Measurements from ENCODE around the gene RPS6KA2.

RPS6KA2 gene

DNA sequence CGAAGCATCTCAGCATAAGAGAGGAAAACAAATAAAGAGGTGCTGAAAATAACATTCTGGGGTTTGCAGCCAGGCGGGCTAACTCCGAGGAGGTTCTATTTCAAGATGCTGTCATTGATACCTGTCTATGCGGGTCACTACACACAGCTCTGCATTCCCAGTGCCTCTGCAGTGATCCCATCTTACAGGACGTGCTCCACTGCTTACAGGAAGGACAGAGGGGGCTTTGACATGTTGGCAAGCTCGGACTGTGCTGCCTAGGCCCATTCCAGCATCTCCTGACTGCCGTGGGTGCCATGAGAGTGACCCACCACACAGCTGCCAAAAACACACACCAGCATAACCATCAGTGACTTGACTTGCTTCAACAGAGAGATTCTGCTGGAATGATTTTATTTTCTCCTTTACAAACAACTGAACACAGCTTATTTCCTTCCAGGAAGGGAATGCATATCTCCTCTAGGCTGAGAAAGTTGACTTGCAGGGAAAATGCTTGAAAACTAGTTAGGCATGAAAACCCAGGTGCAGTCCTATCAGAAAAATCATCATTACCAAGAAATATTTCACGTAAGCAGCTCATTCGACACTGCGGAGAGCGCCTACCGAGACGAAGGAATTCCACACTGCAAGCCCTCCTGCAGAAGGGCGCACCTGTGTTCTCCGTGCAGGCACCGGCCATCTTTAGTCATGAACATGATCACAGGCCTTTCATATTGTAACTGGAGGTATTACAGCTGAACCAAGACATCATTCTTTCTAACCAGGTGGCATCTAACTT is 103.1 kb downstream of the RPS6KA2 start:
- no peak for DNase-seq

DNA sequence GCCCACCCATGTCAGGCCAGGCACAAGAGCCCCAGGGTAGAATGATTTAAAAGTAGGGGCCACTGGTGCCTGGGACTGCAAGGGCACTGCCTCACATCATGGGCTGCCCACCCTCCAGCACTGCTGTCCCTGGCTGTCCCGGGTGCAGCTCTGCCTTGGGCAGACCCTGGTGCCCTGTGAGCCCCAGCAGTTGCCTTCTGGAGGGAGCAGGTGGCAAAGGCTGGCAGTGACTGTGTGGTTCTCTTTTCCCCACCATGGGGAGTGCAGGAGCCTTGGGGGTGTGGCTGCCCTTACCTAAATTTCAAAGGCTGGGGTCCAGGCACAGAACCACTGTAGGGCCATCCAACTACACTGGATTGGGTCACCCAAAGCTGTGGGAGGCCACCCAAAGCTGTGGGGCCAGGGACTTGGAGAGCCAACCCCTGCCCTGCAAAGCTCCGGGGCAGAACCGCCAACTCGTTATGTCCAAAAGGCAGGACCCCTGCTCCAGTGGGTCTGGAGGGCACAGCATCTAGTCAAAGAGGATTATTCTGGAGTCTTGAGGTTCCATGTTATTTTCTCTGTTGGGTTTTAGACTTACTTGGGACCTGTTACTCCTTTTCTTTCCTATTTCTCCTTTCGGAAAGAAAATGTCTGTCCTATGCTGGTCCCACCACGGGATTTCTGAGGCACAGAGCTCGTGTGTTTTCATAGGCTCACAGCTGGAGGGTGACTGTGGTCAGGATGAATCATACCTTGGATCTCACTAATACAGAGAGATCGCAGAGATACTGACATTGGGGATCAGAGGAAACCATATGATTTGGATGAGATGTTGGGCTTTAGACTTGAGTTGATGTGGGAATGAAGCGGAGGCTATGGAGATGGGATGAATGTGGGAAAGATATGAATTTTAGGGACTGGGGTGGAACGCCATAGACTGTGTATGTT is 105.9 kb downstream of the RPS6KA2 start:
- DNase-seq, result no peak

DNA sequence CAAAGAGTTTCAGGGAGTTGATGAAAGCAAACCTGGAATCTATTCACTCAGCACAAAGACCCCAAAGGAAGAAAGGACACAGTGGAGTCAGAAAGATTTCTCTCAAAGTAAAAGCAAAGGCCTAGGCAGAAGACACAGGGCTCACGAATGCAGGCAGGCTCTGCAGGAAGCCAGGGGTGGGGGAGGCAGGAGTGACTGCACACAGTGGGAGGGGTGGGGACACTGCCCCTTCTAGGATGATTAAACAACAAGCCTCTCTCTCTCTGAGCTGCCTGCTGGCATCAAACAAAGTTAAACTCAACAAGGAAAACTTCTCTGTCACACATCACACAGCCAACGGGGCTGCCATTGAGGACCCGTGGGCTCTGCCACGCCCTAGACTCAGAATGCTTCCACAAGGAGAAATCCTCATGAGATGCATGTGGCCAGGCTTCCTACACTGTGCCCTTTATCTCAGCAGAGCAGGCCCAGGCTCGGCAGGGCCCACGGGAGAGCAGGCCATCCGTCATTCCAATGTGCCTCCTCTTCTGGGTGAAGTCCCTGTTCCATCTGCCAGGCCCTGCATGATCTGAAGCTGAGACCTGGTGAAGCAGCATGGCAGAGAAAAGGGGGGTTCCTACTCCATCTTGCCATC is 110.7 kb downstream of the RPS6KA2 start:
- no peak for DNase-seq

DNA sequence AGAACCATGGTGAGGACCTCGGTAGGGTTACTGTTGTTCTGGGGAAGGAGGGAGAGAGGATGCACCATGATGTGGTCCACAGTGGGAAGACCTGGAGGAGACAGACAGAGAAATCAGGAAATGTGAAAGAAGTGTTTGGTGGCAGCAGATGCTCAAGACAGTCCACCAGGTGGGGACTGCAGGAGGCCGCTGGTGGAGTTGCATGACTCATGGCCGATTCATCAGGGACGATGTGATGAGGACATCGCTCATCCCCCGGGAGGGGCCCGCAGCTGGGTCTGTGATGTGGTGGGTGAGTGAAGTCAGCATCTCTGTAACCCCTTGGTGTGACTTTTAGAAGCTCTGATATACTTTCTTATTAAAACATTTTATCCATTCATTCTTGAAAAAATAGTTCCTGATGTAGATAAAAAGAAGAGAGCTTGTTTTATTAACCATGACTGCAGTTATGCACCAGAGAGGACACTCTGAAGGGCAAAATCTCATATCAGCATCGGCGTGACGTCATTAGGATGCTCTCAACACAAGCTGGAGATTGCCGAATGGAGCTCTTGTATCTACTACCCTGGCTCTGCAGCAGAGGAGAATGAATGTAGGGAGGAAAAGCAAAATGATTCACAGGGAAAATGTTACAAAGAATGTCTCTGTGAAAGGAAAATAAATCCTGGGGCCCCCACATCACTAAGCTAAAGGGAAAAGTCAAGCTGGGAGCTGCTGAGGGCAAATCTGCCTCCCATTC is 111.8 kb downstream of the RPS6KA2 start:
- DNase-seq, result no peak

DNA sequence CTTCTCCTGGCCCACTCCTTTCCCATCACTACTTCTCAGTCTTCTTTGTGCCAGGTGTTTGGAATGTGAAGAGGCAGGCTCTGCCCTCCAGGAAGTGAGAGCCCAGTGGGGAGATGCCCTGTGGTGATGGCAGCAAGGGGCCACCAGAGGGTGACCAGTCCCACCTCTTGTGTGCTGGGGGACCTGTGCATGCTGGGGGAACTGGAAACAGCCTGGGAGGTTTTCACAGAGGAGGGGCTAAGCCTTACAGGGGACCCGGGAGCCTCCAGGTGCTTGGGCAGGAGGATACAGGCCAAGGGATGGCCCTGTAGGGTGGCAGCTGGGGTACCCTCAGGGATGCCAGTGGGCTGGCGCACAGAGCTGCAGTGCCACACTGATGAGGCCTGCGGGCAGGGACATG is 112.9 kb downstream of the RPS6KA2 start:
- DNase-seq, result no peak

GRCh38 chr6:166512567-166512966 is 114.5 kb downstream of the RPS6KA2 start:
- DNase-seq, result peak; percentile 60

GRCh38 chr6:166511316-166511715 is 115.7 kb downstream of the RPS6KA2 start:
- no peak for DNase-seq

DNA sequence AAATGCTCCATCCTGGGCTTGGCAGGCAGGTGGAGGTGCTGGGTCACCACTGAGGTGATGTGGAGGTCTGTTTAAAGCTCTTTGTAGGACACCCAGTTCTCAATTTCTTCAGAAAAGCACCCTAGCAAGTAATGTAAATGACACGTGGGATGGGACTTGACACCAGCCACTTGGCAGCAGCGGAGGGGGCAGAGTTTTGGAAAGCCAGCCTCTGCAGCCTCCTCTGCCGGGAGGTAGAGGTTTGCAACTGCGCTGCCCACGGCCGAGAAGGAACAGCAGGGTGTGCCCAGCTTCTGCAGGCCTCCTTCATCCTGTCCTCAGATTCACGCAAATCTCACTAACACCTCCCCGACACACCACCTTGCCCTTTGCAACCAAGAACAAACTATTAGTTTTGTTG is 117.9 kb downstream of the RPS6KA2 start:
- DNase-seq, result no peak

GRCh38 chr6:166508726-166509125 is 118.3 kb downstream of the RPS6KA2 start:
- no peak for DNase-seq

DNA sequence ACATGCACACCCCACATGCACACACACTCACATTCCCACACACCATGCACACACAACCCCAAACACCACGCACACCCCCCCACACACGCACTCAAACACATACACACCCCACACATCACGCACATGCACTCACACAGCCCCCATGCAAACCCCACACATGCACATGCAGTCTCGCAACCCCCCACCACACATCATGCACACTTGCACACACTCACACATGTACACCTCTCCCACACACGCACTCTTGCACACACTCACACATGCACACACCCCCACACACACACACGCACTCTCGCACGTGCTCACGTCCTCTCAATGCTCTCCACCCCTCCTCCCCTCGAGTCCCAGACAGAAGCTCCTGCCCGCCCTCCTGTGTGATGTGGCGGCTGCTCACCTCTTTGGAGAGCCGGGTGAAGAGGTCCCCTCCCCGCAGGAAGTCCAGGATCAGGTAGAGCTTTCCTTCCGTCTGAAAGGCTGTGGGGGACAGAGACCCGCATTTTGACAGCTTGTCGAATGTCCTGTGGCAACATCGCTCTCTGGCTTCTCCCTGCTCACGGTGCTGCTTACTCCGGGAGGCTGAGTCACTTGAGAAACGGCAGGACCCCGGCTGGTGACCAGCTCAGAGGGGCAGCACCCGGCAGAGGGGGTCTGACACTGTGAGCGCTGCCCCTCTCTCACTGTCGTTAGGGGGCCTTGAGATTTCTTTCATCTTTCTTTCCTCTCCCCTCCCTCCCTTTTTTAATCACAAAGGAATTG is 119.1 kb downstream of the RPS6KA2 start:
- DNase-seq, result no peak

- no peak for DNase-seq
Observed at GRCh38 chr6:166507380-166507779, 119.7 kb downstream of the RPS6KA2 start.

- no peak for DNase-seq
Observed at GRCh38 chr6:166505133-166505905, 121.7 kb downstream of the RPS6KA2 start.

- no peak for DNase-seq
Observed at GRCh38 chr6:166504100-166504499, 123.0 kb downstream of the RPS6KA2 start.

DNA sequence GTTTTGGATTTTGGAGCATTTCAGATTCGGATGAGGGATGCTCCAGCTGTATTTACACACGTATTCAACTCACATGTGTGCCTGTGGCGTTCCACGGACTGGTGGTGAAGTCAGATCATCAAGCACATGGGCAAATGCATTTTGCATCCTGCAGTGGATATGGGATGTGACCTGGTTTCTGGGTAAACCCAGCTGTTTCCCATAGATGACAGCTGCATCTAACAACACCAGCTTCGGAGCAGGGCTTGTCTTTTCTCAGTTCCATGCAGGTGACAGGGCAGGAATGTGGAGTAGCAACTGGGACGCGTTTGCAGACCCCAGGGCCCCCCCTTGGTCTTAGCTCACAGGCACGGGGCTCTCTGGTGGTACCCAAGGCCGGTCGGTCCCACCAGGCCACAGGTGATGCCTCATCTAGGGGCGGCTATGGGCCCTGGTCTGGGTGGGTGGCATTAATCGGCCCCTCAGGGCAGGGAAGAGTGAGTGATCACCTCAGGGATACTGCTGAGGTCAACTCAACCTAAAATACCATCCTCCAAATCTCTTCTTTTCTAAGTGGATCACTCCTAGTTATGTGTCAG is 123.8 kb downstream of the RPS6KA2 start:
- no peak for DNase-seq

DNA sequence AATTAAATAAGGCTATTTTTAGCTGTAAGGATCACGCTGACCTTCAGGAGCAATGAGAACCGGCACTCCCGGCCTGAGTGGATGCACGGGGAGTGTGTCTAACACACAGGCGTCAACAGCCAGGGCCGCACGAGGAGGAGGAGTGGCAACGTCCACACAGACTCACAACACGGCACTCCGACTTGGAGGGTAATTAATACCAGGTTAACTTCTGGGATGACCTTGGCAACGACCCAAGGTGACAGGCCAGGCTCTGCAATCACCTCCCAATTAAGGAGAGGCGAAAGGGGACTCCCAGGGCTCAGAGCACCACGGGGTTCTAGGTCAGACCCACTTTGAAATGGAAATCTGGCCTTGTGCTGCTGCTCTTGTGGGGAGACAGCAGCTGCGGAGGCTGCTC is 124.6 kb downstream of the RPS6KA2 start:
- no peak for DNase-seq

- no peak for DNase-seq
Observed at GRCh38 chr6:166501246-166501645, 125.8 kb downstream of the RPS6KA2 start.

DNA sequence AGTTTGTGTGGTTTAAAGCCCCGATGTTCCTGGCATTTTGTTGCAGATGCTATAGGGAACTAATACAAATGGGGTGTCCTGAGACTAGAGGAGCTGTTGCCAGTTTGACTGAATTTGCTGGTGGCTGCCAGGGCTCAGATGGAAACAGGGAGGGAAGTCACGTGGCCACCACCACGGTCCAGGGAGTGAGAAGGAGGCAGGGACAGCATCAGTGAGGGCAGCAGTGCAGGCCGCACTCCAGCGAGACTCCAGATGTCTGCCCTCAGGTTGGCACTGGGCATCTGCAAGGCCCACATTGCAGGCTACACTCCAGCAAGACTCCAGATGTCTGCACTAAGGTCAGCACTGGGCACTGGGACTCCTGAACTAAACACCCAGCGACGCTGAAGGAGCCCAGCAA is 126.8 kb downstream of the RPS6KA2 start:
- no peak for DNase-seq

- DNase-seq, result no peak
Observed at GRCh38 chr6:166499350-166500163, 127.5 kb downstream of the RPS6KA2 start.

DNA sequence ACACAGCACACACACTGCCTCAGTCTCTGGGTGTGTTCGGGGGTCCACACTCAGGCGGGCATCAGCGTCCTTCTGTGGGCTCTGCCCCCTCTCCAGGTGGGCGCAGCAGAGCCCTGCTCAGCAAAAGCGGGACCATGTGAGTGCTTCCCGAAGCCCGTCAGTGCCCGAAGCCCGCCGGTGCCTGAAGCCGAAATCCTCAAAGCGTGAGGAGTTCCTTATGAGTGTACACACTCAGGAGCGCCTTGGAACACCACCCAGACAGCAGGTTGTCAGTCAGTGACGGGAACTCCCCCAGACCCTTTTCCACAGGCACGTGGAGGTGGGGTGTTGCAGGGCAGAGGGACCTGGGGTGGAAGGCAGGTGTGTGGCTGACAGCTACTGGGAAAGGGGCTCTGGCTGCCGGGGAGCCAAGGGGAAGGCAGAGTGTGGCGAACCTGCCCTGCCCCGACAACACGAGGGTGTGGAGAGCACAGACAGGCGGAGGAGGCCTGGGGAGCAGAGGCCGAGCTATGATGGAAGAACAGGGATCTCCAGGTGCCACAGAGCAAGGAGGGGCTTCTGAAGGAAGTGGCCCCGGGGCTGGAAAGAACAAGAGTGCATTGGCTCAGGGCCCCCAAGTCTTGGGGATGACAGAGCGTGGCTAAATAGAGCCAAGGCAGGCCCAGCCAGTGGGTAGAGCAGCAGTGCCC is 128.2 kb downstream of the RPS6KA2 start:
- DNase-seq, result no peak

All from CD4-positive, alpha-beta T cell treated with Interleukin-17A for 1 hour (primary cell).